ENCODE measurements around the gene ADO.

- TF ChIP-seq, protein P1, sequence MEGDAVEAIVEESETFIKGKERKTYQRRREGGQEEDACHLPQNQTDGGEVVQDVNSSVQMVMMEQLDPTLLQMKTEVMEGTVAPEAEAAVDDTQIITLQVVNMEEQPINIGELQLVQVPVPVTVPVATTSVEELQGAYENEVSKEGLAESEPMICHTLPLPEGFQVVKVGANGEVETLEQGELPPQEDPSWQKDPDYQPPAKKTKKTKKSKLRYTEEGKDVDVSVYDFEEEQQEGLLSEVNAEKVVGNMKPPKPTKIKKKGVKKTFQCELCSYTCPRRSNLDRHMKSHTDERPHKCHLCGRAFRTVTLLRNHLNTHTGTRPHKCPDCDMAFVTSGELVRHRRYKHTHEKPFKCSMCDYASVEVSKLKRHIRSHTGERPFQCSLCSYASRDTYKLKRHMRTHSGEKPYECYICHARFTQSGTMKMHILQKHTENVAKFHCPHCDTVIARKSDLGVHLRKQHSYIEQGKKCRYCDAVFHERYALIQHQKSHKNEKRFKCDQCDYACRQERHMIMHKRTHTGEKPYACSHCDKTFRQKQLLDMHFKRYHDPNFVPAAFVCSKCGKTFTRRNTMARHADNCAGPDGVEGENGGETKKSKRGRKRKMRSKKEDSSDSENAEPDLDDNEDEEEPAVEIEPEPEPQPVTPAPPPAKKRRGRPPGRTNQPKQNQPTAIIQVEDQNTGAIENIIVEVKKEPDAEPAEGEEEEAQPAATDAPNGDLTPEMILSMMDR (IDR thresholded peaks at IDR 0.05) = no peak
- TF ChIP-seq, protein P2, sequence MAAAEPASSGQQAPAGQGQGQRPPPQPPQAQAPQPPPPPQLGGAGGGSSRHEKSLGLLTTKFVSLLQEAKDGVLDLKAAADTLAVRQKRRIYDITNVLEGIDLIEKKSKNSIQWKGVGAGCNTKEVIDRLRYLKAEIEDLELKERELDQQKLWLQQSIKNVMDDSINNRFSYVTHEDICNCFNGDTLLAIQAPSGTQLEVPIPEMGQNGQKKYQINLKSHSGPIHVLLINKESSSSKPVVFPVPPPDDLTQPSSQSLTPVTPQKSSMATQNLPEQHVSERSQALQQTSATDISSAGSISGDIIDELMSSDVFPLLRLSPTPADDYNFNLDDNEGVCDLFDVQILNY (CRISPR knock-in tag; IDR thresholded peaks at IDR 0.05) = no peak
- TF ChIP-seq CREB1 (CRISPR knock-in tag; IDR thresholded peaks at IDR 0.05) = no peak
- no peak for TF ChIP-seq NR2C2 (CRISPR knock-in tag; IDR thresholded peaks at IDR 0.05)
- no peak for TF ChIP-seq JUN (CRISPR knock-in tag; IDR thresholded peaks at IDR 0.05)
- no peak for TF ChIP-seq NFE2L1 (CRISPR knock-in tag; IDR thresholded peaks at IDR 0.05)
- no peak for TF ChIP-seq RELA (CRISPR knock-in tag; IDR thresholded peaks at IDR 0.05; ENCODE audit: borderline replicate concordance)
- TF ChIP-seq, protein P3, sequence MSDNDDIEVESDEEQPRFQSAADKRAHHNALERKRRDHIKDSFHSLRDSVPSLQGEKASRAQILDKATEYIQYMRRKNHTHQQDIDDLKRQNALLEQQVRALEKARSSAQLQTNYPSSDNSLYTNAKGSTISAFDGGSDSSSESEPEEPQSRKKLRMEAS (CRISPR knock-in tag; IDR thresholded peaks at IDR 0.05) = no peak
- no peak for TF ChIP-seq PREB (CRISPR knock-in tag; IDR thresholded peaks at IDR 0.05; ENCODE audit: borderline replicate concordance)
Measured at GRCh38 chr10:62795762-62796161, 8.8 kb upstream of the ADO start.

Measured in WTC11 (cell line).